Prostate gland (tissue), 2 donors: ENCODE measurements around the gene CXorf66.

Source experiments
- POLR2A ChIP-seq: fragments of 450-650 bp; IDR thresholded peaks from one replicate; pipeline ENCODE4 v1.6.1; 2016; ENCODE audit warnings: antibody characterized with exemption, mild to moderate bottlenecking
- POLR2AphosphoS5 ChIP-seq: sonication (generic); formaldehyde crosslinking; IDR thresholded peaks from one replicate; pipeline ENCODE4 v1.6.1; 2017; ENCODE audit warnings: antibody characterized with exemption
- TF ChIP-seq, protein P1 (sequence below), 4 experiments: fragments of 200-600 bp in 2 of 4; fragments of 450-650 bp in 2 of 4; sonication (generic) in 2 of 4; IDR thresholded peaks; 1 replicate in 3 of 4; 2 replicates in 1 of 4; pipeline ENCODE4 v1.5.1; 2016 to 2019; ENCODE audit warnings: antibody characterized with exemption in 4 of 4, mild to moderate bottlenecking in 2 of 4, moderate library complexity in 2 of 4

DNA sequence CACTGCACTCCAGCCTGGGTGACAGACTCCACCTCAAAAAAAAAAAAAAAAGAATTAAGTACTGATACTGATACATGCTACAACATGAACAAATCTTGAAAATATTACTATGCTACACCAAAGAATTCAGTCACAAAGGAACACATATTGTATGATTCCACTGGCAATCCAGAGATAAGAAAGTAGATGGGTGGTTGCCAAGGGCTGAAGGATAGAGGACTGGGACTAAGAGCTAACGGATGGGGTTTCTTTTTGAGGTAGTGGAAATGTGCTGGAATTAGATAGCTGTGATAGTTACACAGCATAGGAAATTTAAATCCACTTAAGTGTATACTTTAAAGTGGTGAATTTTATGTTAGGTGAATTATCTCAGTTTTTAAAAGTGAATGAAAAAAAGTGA is 45.0 kb downstream of the CXorf66 start:
- no peak for TF ChIP-seq POLR2AphosphoS5
- TF ChIP-seq POLR2A = no peak
- TF ChIP-seq, protein P1, sequence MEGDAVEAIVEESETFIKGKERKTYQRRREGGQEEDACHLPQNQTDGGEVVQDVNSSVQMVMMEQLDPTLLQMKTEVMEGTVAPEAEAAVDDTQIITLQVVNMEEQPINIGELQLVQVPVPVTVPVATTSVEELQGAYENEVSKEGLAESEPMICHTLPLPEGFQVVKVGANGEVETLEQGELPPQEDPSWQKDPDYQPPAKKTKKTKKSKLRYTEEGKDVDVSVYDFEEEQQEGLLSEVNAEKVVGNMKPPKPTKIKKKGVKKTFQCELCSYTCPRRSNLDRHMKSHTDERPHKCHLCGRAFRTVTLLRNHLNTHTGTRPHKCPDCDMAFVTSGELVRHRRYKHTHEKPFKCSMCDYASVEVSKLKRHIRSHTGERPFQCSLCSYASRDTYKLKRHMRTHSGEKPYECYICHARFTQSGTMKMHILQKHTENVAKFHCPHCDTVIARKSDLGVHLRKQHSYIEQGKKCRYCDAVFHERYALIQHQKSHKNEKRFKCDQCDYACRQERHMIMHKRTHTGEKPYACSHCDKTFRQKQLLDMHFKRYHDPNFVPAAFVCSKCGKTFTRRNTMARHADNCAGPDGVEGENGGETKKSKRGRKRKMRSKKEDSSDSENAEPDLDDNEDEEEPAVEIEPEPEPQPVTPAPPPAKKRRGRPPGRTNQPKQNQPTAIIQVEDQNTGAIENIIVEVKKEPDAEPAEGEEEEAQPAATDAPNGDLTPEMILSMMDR (IDR thresholded peaks at IDR 0.05) = no peak
